NOMO-1 treated with dmso at 0.1 percent for 144 hours (cell line): ENCODE data around the gene UBR4.
"Not testable (repeated sequence)": the region's sequence is repeated elsewhere in the genome, so short reads cannot be mapped to it uniquely, and the experiment has no call there.

Experiments used
- DNase-seq: peaks from one replicate; lab custom pipeline; 2025; ENCODE audit not compliant: unreplicated experiment; lab: John Stamatoyannopoulos, UW

Gene UBR4

DNA sequence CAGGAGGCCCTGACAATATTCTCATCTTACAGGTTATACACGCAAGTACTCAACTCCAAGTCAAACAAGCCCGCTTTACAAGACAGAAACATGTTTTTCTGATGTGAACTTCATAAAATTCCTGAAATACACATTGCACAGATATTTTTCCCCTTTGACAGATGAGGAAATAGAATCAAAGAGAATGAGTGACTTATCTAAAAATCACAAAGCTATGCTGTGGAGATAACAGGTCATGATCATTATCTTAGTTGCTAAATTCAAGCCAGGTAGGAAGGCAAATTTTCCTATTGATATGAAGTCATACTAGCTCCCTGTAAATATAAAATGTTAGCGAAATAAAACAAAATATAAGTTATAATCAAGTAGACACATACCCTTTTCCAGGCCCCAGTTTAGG, 18.3 kb downstream of the UBR4 start:
- no peak for DNase-seq

DNA sequence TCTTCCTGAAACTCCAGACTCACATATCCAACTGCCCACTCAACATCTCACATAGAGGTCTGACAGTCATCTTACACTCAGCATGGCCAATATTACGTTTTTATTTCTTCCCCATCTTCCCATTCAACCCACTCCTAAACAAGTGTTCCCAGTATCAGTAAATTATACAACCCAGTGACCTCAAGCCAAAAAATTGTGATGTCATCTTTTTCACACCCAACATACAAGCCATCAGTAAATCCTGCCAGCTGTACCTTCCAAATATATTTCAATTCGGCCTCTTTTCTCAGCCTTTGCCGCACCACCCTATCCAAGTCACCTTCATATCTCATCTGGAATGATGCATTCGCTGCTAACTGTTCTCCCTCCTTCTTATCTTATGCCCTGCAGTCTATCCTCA, 19.6 kb downstream of the UBR4 start:
- DNase-seq, result no peak

- no peak for DNase-seq
These were observed 20.8 kb downstream of the UBR4 start for GRCh38 chr1:19189270-19189669.

DNA sequence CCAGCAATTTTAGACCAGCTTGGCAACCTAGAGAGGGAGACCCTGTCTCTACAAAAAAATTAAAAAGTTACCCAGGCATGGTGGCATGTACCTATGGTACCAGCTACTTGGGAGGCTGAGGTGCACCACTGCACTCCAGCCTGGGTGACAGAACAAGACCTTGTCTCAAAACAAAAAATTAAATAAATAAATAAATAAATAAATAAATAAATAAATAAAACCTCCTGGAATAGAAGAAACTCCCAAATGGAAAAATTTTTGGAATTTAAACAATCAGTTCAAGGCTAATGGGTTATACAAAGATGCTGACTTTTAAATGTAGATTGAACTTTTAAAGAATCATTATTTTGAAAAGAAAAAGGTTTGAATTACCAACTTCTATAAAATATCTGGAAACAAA, 22.2 kb downstream of the UBR4 start:
- no peak for DNase-seq

GRCh38 chr1:19186001-19186400, 24.1 kb downstream of the UBR4 start:
- no peak for DNase-seq

- no peak for DNase-seq
These were observed 27.8 kb downstream of the UBR4 start for GRCh38 chr1:19182223-19182622.

- DNase-seq, result not testable (repeated sequence)
These were observed 29.8 kb downstream of the UBR4 start for GRCh38 chr1:19180265-19180657.

DNA sequence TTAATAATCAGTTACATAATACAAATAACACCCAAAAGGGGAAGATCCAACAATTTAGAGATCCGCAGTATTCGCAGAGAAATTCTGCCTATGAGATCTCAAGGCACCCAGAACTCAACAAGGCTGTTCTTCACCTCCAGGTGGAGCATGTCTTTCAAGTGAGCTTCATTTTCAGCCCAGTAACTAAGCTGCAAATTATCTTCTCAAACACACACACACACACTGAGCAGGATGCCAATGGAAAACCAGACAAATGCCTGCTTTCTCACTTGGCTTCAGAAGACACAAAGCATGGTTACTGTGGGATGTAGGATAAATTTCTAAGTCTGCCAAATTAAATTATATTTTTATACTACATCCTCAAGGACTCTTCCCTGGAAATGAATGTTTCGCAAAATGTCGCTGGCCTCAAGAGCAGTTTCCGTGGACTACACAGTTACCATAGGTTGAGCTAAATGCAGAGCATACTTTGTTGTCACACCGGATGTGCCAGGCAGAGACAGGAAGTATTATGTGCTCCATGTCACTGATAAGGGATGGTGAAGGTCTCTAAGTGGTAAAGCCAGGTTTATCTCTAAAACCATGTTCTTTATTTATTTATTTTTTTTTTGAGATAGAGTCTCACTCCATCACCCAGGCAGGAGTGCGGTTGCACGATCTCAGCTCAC, 30.3 kb downstream of the UBR4 start:
- DNase-seq, result no peak

DNA sequence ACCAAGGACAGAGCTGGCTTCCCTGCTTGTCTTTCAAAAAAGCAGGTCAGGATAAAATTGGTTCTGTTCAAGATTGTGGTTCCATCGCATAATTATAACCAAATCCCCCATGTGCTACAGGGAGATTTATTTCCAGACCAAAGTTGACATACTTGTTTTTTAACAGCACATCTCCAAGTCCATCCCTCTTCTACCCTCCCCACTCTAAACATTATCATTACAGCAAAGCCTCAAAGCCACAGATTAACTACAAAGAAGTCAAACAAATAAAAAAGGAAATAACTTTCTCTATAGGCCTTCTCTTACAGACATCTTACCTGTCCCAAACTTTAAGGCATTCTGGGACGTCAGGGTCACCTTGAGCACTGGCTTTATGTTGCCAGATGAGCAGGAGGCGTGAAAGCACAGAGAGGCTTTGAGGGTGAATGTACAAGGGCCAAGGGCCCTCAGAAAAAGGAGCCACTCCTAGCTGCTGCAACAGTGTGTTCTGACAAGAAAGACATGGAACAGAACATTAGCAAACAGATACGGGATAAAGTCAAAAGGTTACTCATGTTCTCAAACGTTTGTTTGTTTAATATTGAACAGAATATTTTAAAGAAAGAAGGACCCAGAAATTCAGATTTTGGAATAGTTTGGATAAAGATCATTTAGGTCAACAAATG, 31.2 kb downstream of the UBR4 start:
- DNase-seq, result no peak

DNA sequence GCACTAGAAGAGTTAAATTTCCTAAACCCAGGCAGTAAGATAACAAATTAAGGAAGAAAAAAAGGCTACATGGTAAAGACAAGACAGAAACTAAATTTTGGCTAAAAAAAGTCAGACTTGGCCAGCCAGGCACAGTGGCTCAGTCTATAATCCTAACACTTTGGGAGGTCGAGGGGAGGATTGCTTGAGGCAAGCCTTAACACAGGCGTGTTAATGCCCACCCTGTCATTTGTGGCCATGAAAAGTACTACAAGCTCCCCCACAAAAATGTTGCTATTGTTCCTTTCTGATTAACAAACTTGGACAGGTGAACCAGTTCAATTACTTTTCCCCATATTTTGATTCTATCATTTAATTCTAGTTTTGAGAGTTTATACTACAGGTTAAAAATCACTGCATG, 32.3 kb downstream of the UBR4 start:
- no peak for DNase-seq

- DNase-seq, result no peak
These were observed 40.4 kb downstream of the UBR4 start for GRCh38 chr1:19169642-19170041.

- DNase-seq, result no peak
These were observed 42.9 kb downstream of the UBR4 start for GRCh38 chr1:19167140-19167539.

- DNase-seq, result no peak
These were observed 44.0 kb downstream of the UBR4 start for GRCh38 chr1:19166066-19166465.

DNA sequence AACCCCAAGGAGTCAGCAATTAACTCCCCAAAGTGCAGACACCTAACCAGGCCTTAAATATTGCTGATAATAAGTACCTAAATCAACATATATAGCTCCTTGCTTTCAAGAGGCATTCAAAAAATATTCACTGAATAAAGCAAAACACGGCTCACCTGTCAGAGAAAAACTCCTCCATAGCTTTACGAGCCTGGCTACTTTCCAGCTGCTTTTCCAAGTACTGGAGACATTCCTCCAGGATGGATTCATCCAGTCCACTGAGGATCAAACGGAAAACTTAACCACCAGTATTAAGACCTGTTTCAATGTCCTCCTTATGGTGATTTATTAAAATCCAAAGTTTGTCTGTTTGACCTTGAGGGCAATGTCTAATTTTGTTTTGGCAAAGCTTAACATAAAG, 44.6 kb downstream of the UBR4 start:
- DNase-seq, result no peak

DNA sequence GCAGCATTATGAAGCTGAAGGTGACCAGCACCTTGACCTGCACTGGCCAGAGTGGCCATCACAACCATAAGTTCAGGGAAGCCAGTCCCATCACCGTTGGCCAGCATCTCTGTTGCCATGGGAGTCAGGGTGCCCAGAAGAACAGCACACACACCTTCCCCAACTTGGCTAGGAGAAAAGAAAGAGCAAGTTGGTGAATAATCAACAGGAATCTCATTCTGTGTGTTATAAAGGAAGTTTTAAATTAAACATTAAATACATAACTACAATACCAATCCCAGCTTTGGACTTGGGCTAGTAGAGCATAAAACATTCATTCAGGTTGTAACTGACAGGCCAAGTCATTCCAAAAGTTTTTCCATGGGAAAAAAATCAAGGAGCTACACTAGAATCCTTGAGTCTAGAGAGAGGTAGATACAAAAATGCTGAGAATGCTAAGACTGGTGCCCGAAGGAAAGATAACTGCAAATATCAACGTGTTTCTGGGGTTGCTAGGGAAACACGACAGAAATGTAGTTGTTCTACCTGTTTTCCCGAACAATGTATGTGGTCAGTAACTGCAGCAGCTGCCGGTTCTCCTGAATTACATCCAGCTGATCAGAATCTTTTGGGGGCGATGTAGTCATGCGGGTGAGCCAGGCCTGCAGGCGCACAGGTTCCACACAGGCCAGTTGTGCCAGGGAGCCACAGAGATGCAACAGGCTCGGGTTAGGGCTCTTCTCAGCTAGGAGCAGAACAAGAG, 45.6 kb downstream of the UBR4 start:
- no peak for DNase-seq

DNA sequence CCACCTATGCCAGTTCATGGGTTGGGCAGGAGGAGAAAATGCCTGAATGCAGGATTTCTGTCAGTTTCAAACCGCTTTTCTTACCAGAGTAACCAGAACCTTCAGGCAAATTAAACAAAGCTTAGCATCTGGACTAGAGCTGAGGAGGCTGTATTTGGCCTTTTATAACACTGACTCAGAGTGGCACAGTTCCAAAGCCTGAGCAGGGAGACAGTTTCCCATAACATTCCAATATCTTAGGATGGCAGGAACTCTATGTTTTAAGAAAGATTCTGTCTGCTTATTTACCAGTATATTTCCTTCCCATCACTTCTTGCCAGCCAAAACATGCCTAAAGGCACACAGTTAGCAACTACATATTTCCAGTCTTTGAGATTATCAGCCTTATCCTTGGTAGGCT, 46.8 kb downstream of the UBR4 start:
- no peak for DNase-seq

- DNase-seq, result no peak
These were observed 49.2 kb downstream of the UBR4 start for GRCh38 chr1:19160831-19161230.

- no peak for DNase-seq
These were observed 52.4 kb downstream of the UBR4 start for GRCh38 chr1:19157653-19158052.

- DNase-seq, result no peak
These were observed 53.4 kb downstream of the UBR4 start for GRCh38 chr1:19156676-19157075.

- no peak for DNase-seq
These were observed 55.2 kb downstream of the UBR4 start for GRCh38 chr1:19154876-19155275.

- no peak for DNase-seq
These were observed 56.9 kb downstream of the UBR4 start for GRCh38 chr1:19153169-19153568.

DNA sequence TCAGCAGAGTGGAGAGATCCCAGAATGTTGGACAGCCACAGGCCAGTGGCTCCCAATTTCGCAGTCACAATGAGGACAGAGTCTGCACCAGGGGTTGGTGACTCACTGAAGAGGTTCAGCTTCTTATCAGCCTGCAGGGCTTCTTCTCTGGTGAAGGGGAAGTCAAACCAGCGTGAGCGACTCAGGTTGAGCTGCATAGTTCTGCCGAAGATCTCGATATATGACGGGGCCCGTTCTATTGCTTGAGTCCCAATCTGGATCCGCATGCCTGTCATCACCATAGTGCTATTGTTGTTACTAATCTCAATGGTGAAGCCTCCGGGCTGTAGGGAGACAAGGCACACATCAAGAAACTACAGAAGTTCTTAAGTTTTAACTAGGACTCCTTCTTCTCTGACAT, 58.5 kb downstream of the UBR4 start:
- DNase-seq, result no peak
